Coronary artery (tissue), 2 donors: Measurements from ENCODE around the gene CPA2.
"Not testable (repeated sequence)": the region's sequence is repeated elsewhere in the genome, so short reads cannot be mapped to it uniquely, and the experiment has no call there.

Experiments
- DNase-seq: peaks from one replicate; pipeline ENCODE4 v3.0.0-alpha.2; 2017; ENCODE audit warnings: low spot score
- H3K27ac ChIP-seq, 2 donors: fragments of 200-600 bp; sonication (generic); one replicate each; pipeline ENCODE4 v1.5.1; 2016 to 2019
- H3K4me3 ChIP-seq: fragments of 200-600 bp; sonication (generic); 2 replicates; pipeline ENCODE4 v1.5.1; 2016; ENCODE audit warnings: mild to moderate bottlenecking, moderate library complexity
- CTCF ChIP-seq: fragments of 200-600 bp; sonication (generic); IDR thresholded peaks from one replicate; pipeline ENCODE4 v1.5.1; 2019; ENCODE audit warnings: antibody characterized with exemption

CPA2 gene

DNA sequence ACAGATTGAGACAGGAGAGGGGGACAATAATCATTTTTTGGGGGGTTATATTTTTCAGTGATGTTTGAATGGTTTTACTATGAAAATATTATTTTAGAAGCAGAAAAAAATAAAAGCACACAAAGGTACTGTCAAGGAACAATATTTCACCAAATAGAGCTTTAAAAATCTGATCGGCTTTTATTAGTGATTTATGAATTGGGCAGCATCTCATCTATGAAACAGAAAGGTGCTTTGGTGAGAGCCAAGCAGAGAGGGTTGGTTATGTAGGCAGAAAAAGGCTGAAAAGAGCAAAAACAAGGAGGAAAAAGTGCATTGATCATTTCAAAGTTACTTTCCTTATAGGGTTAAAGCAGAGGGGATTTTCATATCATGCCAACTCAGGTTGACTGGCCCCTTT is 26.4 kb upstream of the CPA2 start:
- no peak for TF ChIP-seq CTCF
- no peak for DNase-seq
- H3K4me3 ChIP-seq = no peak overlapping the region
- H3K27ac ChIP-seq = no peak overlapping the region

DNA sequence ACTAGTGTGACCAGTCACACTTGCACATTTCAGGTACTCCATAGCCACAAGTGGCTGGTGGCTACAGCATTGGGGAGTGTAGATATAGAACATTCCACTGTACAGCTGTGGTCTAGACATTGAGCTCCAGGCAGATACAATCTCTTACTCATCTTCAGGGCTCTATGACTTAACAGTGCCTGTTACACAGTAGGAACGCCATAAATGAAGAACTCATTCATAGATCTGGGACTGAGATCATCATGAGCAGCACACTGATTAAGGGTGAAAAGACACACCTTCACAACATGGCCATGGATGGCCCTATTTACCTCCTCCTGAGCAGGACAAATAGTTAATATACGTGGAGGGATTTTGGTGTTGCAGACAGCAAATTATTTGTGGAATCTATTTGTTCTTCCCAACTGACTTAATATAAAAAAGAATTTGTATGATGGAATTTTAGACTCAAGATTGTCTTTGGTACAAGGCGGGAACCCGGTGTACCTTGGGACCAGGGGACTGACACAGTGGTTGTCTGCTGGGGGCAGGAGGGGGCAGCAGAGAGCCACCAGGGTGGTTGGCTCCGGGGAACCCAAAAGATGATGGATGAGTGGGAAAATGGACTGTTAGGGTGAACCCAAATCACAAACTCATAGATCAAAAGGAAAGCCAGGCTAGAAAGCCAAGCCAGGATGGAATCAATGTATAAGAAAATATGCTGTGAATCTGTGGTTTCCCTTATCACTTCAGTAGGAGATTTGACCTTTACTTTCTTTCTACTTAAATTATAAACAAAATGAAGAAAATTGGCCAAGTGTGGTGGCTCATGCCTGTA is 24.3 kb upstream of the CPA2 start:
- DNase-seq = no peak
- TF ChIP-seq CTCF = peak; percentile 42
- Histone ChIP-seq H3K27ac (no peak overlapping the region), H3K4me3 (no peak overlapping the region)

GRCh38 chr7:130243486-130243885 is 23.2 kb upstream of the CPA2 start:
- H3K27ac ChIP-seq, H3K4me3 ChIP-seq, DNase-seq: not testable (repeated sequence)

DNA sequence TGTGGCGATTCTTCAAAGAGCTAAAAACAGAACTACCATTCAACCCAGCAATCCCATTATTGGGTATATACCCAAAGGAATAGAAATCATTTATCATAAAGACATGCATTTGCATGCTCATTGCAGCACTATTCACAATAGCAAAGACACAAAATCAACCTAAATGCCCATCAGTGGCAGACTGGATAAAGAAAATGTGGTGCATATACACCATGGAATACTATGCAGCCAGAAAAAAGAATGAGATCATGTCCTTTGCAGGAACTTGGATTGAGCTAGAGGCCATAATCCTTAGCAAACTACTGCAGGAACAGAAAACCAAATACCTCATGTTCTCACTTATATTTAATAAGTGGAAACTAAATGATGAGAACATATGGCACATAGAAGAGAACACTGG is 20.2 kb upstream of the CPA2 start:
- not testable (repeated sequence) for DNase-seq, H3K4me3 ChIP-seq, H3K27ac ChIP-seq

- not testable (repeated sequence) for H3K27ac ChIP-seq, DNase-seq
These were observed 17.8 kb upstream of the CPA2 start for GRCh38 chr7:130248842-130249241.

GRCh38 chr7:130249626-130250025 is 17.0 kb upstream of the CPA2 start:
- not testable (repeated sequence) for H3K4me3 ChIP-seq, DNase-seq, H3K27ac ChIP-seq

More at GRCh38 chr7:130248842-130249241, 17.8 kb upstream of the CPA2 start:
- H3K4me3 ChIP-seq = not testable (repeated sequence)

DNA sequence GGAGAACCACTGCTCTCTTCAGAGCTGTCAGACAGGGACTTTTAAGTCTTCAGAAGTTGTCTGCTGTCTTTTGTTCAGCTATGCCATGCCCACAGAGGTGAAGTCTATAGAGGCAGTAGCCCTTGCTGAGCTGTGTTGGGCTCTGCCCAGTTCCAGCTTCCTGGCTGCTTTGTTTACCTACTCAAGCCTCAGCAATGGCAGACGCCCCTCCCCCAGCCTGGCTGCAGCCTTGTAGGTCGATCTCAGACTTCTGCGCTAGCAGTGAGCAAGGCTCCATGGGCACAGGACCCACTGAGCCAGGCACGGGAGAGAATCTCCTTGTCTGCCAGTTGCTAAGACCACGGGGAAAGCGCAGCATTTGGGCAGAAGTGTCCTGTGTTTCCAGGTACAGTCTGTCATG is 12.1 kb upstream of the CPA2 start:
- no peak for DNase-seq
- Histone ChIP-seq H3K4me3 (no peak overlapping the region), H3K27ac (no peak overlapping the region)
- no peak for TF ChIP-seq CTCF

GRCh38 chr7:130256704-130257103 is 10.0 kb upstream of the CPA2 start:
- no peak for DNase-seq
- no peak for TF ChIP-seq CTCF
- H3K4me3 ChIP-seq = no peak overlapping the region

GRCh38 chr7:130258494-130259078 is 8.1 kb upstream of the CPA2 start:
- Histone ChIP-seq H3K4me3 (no peak overlapping the region), H3K27ac (no peak overlapping the region)
- TF ChIP-seq CTCF = no peak
- no peak for DNase-seq

More at GRCh38 chr7:130256704-130257103, 10.0 kb upstream of the CPA2 start:
- no peak overlapping the region for H3K27ac ChIP-seq
